Fibroblast of skin of right quadriceps (primary cell): ENCODE measurements around the gene ADNP.
"Not testable (repeated sequence)": the region's sequence is repeated elsewhere in the genome, so short reads cannot be mapped to it uniquely, and the experiment has no call there.

Experiments used
- DNase-seq: peaks from one replicate; pipeline ENCODE4 v3.0.0-alpha.2; 2013

The ADNP gene

GRCh38 chr20:50931306-50932015, at the start of gene ADNP:
Gene ADNP (minus strand): TSS chr20:50931437. CDS start chr20:50903996, 27,441 bp downstream.
- peak; percentile 93 for DNase-seq

DNA sequence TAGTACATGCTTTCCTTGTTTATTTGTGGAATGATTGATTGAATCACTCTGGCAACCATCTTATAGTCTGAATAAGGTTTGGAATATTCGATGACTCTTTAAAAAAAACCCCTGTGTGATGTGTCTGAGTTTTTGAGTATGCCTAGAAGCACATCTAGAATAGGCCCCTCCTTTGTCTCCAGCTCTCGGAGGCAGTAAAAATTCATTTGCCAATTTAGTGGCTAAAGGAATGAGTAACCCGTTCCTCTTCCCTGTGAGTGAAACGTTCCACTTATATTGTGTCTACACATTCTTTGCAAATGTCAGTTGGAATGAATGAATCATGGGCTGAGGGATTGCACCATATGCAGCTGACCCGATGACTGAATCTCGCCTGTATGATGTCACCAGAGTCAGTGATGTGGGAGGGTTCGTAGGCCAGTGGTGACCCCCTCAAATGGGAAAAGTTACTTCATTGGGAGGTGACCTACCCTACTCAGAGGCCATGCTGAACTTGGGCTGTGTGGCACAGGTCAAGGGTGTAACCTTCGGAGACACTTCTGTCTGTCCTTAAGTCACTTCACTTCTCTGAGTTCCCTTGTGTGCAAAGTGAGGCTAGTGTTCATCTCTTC, 48.9 kb upstream of the ADNP start:
- DNase-seq, result peak; percentile 99

DNA sequence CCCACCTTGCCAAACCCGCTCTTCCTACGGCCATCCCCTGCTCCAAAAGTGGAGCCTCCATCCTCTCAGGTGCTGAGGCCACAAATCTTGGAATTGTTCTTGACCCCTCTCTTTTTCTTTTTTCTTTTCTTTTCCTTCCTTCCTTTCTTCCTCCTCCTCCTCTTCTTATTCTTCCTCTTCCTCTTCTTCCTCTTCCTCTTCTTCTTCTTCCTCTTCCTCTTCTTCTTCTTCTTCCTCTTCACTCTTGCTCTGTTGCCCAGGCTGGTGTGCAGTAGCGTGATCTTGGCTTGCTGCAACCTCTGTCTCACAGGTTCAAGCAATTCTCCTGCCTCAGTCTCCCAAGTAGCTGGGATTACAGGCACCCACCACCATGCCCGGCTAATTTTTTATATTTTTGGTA, 47.3 kb upstream of the ADNP start:
- DNase-seq, result not testable (repeated sequence)

- no peak for DNase-seq
Observed at GRCh38 chr20:50977066-50978021, 46.1 kb upstream of the ADNP start.

- no peak for DNase-seq
Observed at GRCh38 chr20:50975701-50976330, 44.6 kb upstream of the ADNP start.

GRCh38 chr20:50969912-50970311, 38.7 kb upstream of the ADNP start:
- no peak for DNase-seq

DNA sequence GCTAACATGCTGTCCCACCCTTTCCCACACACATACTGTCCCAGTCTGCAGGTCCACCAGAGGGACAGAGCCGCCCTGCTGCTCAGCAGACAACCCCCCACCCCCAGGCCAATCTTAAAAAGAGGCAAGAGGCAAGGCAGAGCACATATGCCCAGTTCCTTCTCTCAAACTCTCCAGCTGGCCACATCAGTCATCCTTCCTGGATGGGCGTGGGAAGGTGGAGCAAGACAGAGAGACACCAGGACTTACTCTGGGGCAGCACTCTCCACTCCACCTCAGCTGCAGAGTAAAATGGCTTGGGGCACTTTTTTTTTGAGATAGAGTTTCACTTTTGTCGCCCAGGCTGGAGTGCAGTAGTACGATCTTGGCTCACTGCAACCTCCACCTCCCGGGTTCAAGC, 38.2 kb upstream of the ADNP start:
- DNase-seq, result no peak

- DNase-seq, result no peak
Observed at GRCh38 chr20:50968289-50968688, 37.1 kb upstream of the ADNP start.

GRCh38 chr20:50967586-50967985, 36.3 kb upstream of the ADNP start:
- DNase-seq, result no peak

DNA sequence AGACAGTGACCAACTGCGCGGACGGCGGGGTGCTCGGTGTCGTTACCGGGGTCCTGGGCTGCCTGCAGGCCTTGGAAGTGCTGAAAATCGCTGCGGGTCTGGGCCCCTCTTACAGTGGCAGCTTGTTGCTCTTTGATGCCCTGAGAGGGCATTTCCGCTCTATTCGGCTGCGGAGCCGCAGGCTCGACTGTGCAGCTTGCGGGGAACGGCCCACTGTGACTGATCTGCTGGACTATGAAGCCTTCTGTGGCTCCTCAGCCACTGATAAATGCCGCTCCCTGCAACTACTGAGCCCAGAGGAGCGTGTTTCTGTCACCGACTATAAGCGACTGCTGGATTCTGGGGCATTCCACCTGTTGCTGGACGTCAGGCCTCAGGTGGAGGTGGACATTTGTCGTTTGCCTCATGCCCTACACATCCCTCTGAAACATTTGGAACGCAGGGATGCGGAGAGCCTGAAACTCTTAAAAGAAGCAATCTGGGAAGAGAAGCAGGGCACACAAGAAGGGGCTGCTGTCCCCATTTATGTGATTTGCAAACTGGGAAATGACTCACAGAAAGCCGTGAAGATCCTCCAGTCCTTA, 28.4 kb upstream of the ADNP start:
- no peak for DNase-seq

DNA sequence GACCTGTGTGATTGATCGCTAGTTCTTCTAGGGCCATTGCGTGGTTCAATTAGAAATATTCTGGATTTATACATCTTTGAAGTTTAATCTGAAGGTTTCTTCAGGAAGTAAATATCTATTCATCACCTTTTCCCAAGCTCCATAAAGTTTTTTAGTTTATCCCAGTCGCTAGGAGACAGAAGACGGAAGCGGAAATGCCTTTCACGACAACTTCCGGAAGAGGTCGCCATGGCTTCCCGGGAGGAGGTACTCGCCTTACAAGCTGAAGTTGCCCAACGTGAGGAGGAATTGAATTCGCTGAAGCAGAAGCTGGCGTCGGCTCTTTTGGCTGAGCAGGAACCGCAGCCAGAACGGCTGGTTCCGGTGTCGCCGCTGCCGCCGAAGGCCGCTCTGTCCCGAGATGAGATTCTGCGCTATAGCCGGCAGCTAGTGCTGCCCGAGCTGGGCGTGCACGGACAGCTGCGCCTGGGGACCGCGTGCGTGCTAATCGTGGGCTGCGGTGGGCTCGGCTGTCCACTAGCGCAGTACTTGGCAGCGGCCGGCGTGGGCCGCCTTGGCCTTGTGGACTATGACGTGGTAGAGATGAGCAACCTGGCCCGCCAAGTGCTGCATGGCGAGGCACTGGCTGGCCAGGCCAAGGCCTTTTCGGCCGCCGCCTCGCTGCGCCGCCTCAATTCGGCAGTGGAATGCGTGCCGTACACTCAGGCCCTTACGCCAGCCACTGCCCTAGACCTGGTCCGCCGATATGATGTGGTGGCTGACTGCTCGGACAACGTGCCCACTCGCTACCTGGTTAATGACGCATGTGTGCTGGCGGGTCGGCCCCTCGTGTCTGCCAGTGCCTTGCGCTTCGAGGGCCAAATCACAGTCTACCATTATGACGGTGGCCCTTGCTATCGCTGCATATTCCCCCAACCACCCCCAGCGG, 27.6 kb upstream of the ADNP start, which contains the start of gene MOCS3:
MOCS3 (plus strand) TSS at position 204 of the 928 bp plus-strand sequence; CDS start at position 229, 25 bp downstream.
- peak; percentile 92 for DNase-seq

DNA sequence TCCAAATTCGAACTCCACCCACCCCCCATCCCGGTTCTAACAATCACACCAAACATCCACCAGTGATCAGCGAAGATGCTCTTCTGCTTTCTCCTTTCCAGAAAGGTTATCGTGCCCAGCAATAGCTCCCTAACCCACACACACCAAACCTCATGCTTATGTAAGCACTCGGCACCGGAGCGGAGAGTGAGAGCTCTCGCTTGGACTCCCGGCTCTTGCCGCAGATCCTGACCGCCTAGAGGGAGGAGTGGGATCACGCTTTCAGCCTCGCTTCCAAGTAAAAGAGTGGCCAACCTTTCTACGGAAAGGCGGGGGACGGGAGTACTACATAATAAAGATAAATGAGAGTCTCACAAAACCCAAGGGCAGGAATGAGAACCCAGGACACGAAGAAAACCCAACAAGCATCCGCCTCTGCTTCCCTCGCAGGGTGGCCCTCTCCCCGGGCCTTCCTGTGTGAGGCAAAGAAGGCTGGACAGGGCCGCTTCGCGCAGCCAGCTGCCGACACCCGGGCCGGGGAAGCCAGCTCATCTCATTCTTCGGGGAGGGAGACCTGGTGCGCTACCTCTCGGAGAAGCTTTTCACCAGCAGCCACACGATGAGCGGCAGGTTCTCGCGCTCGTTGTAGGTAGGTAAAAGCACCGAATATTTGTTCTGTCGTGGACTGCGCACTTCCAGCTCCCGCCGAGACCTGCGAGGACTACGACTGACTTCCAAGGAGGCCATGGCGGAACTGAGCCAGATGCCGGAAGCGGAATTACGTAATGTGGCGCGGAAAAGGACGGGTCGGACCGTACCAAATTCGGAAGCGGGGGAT, 26.8 kb upstream of the ADNP start, which contains the start of gene DPM1:
DPM1 (minus strand) TSS at position 735 of the 817 bp plus-strand sequence; CDS start at position 726, 9 bp downstream.
- no peak for DNase-seq

DNA sequence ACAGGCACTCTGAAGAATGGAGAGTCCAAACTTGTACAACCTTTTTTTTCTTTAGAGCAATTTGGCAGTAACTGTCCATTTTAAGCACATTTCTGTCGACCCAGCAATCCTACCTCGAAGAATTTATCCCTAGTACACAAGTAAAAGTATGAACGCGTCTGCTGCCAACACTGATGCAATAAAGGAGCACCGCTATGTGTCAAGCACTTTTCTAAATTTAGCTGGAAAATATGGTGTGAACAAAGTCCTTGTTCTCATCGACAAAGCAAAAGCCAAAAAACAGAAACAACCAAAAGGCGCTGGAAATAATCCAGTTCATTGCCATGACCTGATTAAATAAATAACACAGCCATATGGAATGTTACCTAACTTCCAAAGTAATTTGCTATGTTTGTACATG, 26.0 kb upstream of the ADNP start:
- DNase-seq, result peak; percentile 24

DNA sequence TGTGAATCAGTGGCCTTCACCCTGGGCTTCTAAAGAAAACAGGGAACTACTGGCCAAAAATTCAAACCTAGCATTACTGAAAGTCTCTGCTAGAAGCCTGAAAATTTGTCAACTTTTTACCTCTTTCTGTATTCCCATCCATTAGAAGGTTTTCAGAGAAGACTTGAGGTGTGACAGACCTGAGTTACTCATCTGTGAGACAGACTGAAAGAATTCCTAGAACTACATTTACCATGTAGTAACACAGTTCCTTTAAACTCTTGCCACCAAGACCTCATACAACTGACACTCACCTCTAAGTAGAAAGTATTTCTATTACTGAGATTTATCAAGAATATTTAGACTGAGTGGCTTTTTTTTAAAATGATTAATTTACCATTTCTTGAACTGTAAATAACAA, 22.6 kb upstream of the ADNP start:
- DNase-seq, result no peak

DNA sequence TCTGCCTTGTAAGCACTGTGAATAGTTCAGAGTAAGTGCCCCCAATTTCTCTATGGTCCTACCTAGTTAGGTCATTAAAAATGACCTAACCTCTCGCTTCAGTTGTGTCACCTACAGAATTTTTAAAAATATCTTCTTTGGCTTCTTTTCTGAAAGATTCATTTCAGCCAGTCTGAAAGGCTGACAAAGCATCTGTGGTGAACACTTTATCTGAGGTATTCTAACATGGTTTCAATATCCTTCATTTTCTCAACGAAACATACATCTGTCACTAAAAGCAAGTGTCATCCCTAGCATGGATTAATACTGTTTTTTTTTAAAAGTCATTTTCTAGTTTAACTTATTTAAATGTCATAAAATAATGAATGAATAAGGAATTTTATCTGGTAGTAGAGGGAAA, 22.0 kb upstream of the ADNP start:
- no peak for DNase-seq

DNA sequence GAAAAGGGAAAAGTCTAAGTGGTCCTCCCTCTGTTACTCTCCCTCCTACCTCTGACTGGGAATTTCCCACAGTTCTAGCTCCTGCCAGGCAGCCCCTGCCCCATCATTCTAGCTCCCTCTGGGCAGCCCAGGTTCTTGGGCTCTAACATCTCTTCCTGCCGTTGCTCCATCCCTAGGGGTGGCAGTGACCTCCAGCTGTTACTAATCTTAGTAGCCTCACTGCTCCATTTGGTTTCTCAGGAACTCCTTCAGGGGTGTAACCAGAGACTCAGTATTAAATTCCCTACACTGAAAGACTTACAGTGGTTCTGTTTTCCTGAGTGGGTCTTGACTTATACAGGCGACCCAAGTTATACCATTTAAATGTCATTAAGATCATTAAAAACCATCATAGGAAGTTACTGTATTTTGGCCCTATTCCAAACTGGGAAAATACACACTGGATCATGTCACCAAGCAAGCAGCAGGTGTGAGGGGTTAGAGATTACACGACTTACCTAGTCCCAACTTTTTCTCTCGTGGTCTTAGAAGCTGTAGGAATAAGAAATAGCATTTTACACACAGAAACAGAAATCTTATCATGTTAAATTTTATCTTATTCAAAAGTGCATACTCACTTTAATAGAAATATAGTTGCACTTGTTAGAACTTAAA, 17.0 kb upstream of the ADNP start:
- no peak for DNase-seq

- DNase-seq, result no peak
Observed at GRCh38 chr20:50943069-50943468, 11.8 kb upstream of the ADNP start.

- no peak for DNase-seq
Observed at GRCh38 chr20:50933589-50933988, 2.4 kb upstream of the ADNP start.

DNA sequence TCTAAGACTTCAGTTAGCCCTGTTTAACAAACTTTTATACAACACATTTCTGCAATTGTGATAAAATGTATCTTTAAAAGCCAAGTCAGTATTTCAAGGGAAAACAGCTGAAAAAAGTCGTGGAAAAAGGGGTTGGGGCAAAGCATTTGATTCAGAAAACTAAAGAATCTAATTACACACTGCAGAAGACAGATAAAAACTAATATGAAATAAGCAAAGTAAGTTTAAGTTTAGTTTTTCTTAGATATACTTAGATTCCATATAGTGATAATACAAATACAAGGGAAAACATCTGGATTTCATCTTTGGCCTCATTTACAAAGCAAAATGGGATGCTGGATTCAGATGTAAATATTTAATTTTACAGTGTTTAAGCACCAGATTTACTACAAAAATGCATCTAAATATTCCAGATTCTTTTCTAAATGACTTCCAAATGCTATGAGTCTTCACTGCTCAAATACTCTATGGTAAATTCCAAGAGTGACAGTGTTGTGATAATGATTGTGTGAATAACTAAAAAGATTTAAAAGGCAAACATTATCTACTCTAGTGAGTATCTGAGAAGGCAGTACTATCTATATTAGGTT, 1.5 kb upstream of the ADNP start:
- peak; percentile 61 for DNase-seq
